GM12878 (cell line): ENCODE data around the gene TELO2. TPM values are rescaled to one million over a fixed set of nuclear protein-coding genes. Genes with fewer than 3 reads are reported as not detected.

Experiments used
- ATAC-seq: fragments of 200-7000 bp; cut with Tn5 transposase; 3 replicates; pipeline ENCODE4 v1.9.1; 2020; ENCODE audit warnings: mild to moderate bottlenecking, moderate library complexity
- BruUV-seq: library from RNA; stranded (reverse); fragments of 400-500 nt; replicated peaks from 2 replicates; lab custom pipeline; 2021; lab: Mats Ljungman, UMichigan
- CTCF ChIA-PET: fragments of 300-600 bp; sonication (Branson Sonifier 250); formaldehyde crosslinking; extraction: SDS; loops from one replicate; lab custom pipeline; 2021; ENCODE audit warnings: inconsistent platforms; lab: Yijun Ruan, JAX
- POLR2A ChIA-PET: fragments of 350-600 bp; formaldehyde crosslinking; extraction: SDS; loops from one replicate; lab custom pipeline; 2021; ENCODE audit warnings: inconsistent platforms; lab: Charles Lee
- RAD21 ChIA-PET: fragments of 300-600 bp; sonication (Branson Sonifier 250); formaldehyde crosslinking; loops from one replicate; lab custom pipeline; 2023; ENCODE audit warnings: antibody characterized with exemption; ENCODE audit not compliant: unreplicated experiment; lab: Charles Lee
- SMC1A ChIA-PET: fragments of 300-600 bp; sonication (Branson Sonifier 250); formaldehyde crosslinking; loops from one replicate; lab custom pipeline; 2023; ENCODE audit not compliant: unreplicated experiment, uncharacterized antibody; lab: Charles Lee
- DNase-seq: peaks from one replicate; pipeline ENCODE4 v3.0.0-alpha.2; 2011; ENCODE audit warnings: low read depth, low spot score
- FAIRE-seq: peaks from 3 replicates; lab custom pipeline; 2011; peaks lifted over from hg19 to GRCh38; lab: Jason Lieb, UNC
- H2AFZ ChIP-seq: 2 replicates; pipeline ENCODE4 v1.6.0; 2011; ENCODE audit warnings: low read depth, low read length, control low read depth; ENCODE audit not compliant: control insufficient read depth
- H3K27ac ChIP-seq: 2 replicates; pipeline ENCODE4 v1.5.1; 2011; ENCODE audit warnings: control low read depth; ENCODE audit not compliant: control insufficient read depth, insufficient read depth
- H3K27me3 ChIP-seq, 2 experiments: replicated peaks in 1 of 2; 2 replicates each; pipeline versions ENCODE4 v1.6.0 to v1.6.1; 2011; ENCODE audit warnings: low read length in 1 of 2; ENCODE audit not compliant: control insufficient read depth in 2 of 2, insufficient read depth in 2 of 2
- H3K36me3 ChIP-seq, 2 experiments: 2 replicates each; pipeline ENCODE4 v1.5.1; 2011; ENCODE audit warnings: low read length in 1 of 2; ENCODE audit not compliant: control insufficient read depth in 2 of 2, insufficient read depth in 2 of 2
- H3K4me1 ChIP-seq: 2 replicates; pipeline ENCODE4 v1.6.1; 2011; ENCODE audit warnings: mild to moderate bottlenecking, low read length, moderate library complexity, mixed read lengths; ENCODE audit not compliant: control insufficient read depth, insufficient read depth
- H3K4me2 ChIP-seq: 2 replicates; pipeline ENCODE4 v1.6.0; 2011; ENCODE audit warnings: control low read depth; ENCODE audit not compliant: control insufficient read depth, insufficient read depth
- H3K4me3 ChIP-seq: fragments of 200-600 bp; sonication (generic); 2 replicates; pipeline ENCODE4 v1.5.1; 2016
- H3K79me2 ChIP-seq: 2 replicates; pipeline ENCODE4 v1.6.0; 2011; ENCODE audit warnings: low read length; ENCODE audit not compliant: control insufficient read depth, insufficient read depth
- H3K9ac ChIP-seq: 2 replicates; pipeline ENCODE4 v1.8.0; 2011; ENCODE audit warnings: low read length, control low read depth, mixed read lengths; ENCODE audit not compliant: control insufficient read depth, insufficient read depth
- H3K9me3 ChIP-seq: replicated peaks from 3 replicates; pipeline ENCODE4 v1.5.1; 2011; ENCODE audit warnings: mild to moderate bottlenecking, low read length; ENCODE audit not compliant: control insufficient read depth, insufficient read depth
- H4K20me1 ChIP-seq: 2 replicates; pipeline ENCODE4 v1.6.0; 2011; ENCODE audit not compliant: control insufficient read depth, insufficient read depth
- ATF7 ChIP-seq: fragments of 450-650 bp; IDR thresholded peaks from 2 replicates; pipeline ENCODE4 v1.6.1; 2016; ENCODE audit warnings: low read depth, mild to moderate bottlenecking
- IRF4 ChIP-seq: IDR thresholded peaks from 2 replicates; pipeline ENCODE4 v1.6.1; 2011; ENCODE audit warnings: low read depth, low read length
- KLF5 ChIP-seq: fragments of 450-650 bp; IDR thresholded peaks from 2 replicates; pipeline ENCODE4 v1.6.1; 2014; ENCODE audit warnings: mild to moderate bottlenecking; ENCODE audit not compliant: partially characterized antibody
- TBL1XR1 ChIP-seq: IDR thresholded peaks from 2 replicates; pipeline ENCODE4 v1.6.1; 2012; ENCODE audit warnings: low read depth, low read length, improper control_type of control experiment
- TCF12 ChIP-seq: IDR thresholded peaks from 2 replicates; pipeline ENCODE4 v1.6.1; 2011; ENCODE audit warnings: low read depth, mild to moderate bottlenecking, low read length
- ZNF687 ChIP-seq: fragments of 450-650 bp; IDR thresholded peaks from 2 replicates; pipeline ENCODE4 v1.6.1; 2017; ENCODE audit warnings: mild to moderate bottlenecking, moderate library complexity
- WGBS: methylation state at CpG from one replicate; pipeline ENCODE4 v1.1.6; 2016; ENCODE audit warnings: low lambda C conversion rate; ENCODE audit not compliant: insufficient replicate concordance, insufficient coverage; ENCODE audit errors: missing lambda C conversion rate; 5-methylcytosine and 5-hydroxymethylcytosine counted together
- in situ Hi-C: fragments of 300-500 bp; cut with MboI; formaldehyde crosslinking; loops from 9 replicates; pipeline ENCODE4 v1.14.3; 2018; ENCODE audit warnings: mixed read lengths
- intact Hi-C: fragments of 100-400 bp; cut with micrococcal nuclease; formaldehyde crosslinking; loops from one replicate; pipeline ENCODE4 v1.14.2; 2022; ENCODE audit not compliant: unreplicated experiment
- polyA plus RNA-seq, 11 experiments: library from polyadenylated mRNA; depleted of rRNA in 4 of 11; unstranded in 6 of 11; stranded (reverse) in 5 of 11; fragments of >200 nt; fragmentation: Nextera tagmentation in 4 of 11; fragmentation: Illumina TruSeq in 1 of 11; extraction: Ambion mirVana in 4 of 11; extraction: Trizol in 1 of 11; gene quantifications; 1 replicate in 1 of 11; 2 replicates in 10 of 11; pipeline versions ENCODE4 v1.2.1 to v1.2.3, GENCODE V29; 2011 to 2016; ENCODE audit warnings: inconsistent platforms in 2 of 11, missing spikeins in 2 of 11, low read depth in 1 of 11
- total RNA-seq, 4 experiments: library from RNA; depleted of rRNA in 3 of 4; stranded (reverse); fragments of >200 nt in 3 of 4; fragmentation: Illumina TruSeq in 1 of 4; extraction: Trizol in 1 of 4; gene quantifications; 2 replicates each; pipeline versions ENCODE4 v1.2.1 to v1.2.3, GENCODE V29; 2013 to 2021

Gene TELO2
- total and polyA plus RNA-seq, 10 of the 15 experiments (the other 5 are each of a cell fraction or from before 2014, with no cell fraction given) = 0.55 to 72.8 (median 18.6) TPM

GRCh38 chr16:1496464-1496863, 3.3 kb downstream of the TELO2 start (continued):
- TF ChIP-seq IRF4 (no peak), TBL1XR1 (no peak), TCF12 (no peak)

- intact Hi-C loops (no loop called here), in situ Hi-C loops (no loop called here)
- no peak overlapping the region for H3K27ac ChIP-seq
- H3K4me1 ChIP-seq = peaks cover 6% of the 10 kb centered on the region
- H3K36me3 ChIP-seq = peaks cover 3 to 12% of the 10 kb centered on the region in 2 experiments; a peak in 3 of 4 replicates
- ChIA-PET SMC1A (interaction anchor here (0.7 kb wide), 1 partner anchor 273 kb away, joined by 3 read pairs; no protein-coding TSS in a partner anchor), RAD21 (no interaction called here), CTCF (no interaction called here), POLR2A (no interaction called here)
- 89% methylated on average over 21 of the region's 21 CpGs for WGBS
- no TSS peak for BruUV-seq
- DNase-seq (no peak), FAIRE-seq (no peak), ATAC-seq (no peak)
- TF ChIP-seq IRF4 (no peak), KLF5 (no peak), ATF7 (no peak), ZNF687 (no peak)
- H3K4me2 ChIP-seq = no peak overlapping the region
- H3K9me3 ChIP-seq = no peaks in the 10 kb centered on the region
- H4K20me1 ChIP-seq = no peaks in the 10 kb centered on the region
- peaks cover 17% of the 10 kb centered on the region for H3K79me2 ChIP-seq
- no peak overlapping the region for H3K9ac ChIP-seq
- no peaks in the 10 kb centered on the region for H3K27me3 ChIP-seq
- no peak overlapping the region for H3K4me3 ChIP-seq
- no peak overlapping the region for H2AFZ ChIP-seq
These were observed 3.9 kb downstream of the TELO2 start for GRCh38 chr16:1497014-1497598.
